HepG2 (cell line): ENCODE measurements around the gene C7orf57. TPM values are rescaled to one million over a fixed set of nuclear protein-coding genes. Genes with fewer than 3 reads are reported as not detected.

Experiments used
- FOXP1 ChIP-seq, 2 experiments: fragments of 450-650 bp in 1 of 2; IDR thresholded peaks; 2 replicates each; pipeline ENCODE4 v1.6.1; 2017 to 2018; ENCODE audit warnings: antibody characterized with exemption in 1 of 2
- GTF3A ChIP-seq: sonication (generic); formaldehyde crosslinking; conservative IDR thresholded peaks from 2 replicates; pipeline ENCODE4 v1.4.0; 2020; ENCODE audit warnings: mild to moderate bottlenecking, missing genetic modification reagents
- HNRNPLL ChIP-seq: fragments of 200-400 bp; formaldehyde crosslinking; IDR thresholded peaks from 2 replicates; pipeline ENCODE4 v1.6.1; 2017; ENCODE audit warnings: mild to moderate bottlenecking, low read depth, low read length; ENCODE audit not compliant: poor library complexity, severe bottlenecking
- KDM6A ChIP-seq: IDR thresholded peaks from 2 replicates; pipeline ENCODE4 v1.6.1; 2016; ENCODE audit warnings: low read depth
- LCORL ChIP-seq, 2 experiments: fragments of 450-650 bp in 1 of 2; sonication (generic) in 1 of 2; formaldehyde crosslinking in 1 of 2; IDR thresholded peaks; 2 replicates each; pipeline versions ENCODE4 v1.5.0 to v1.6.1; 2017 to 2020; ENCODE audit warnings: antibody characterized with exemption in 1 of 2, missing genetic modification reagents in 1 of 2
- MEIS2 ChIP-seq: sonication (generic); formaldehyde crosslinking; IDR thresholded peaks from 2 replicates; pipeline ENCODE4 v1.9.0; 2021; ENCODE audit warnings: mild to moderate bottlenecking, missing genetic modification reagents
- NR2F2 ChIP-seq: IDR thresholded peaks from 2 replicates; pipeline ENCODE4 v1.6.1; 2012; ENCODE audit warnings: low read depth, inconsistent platforms, borderline replicate concordance
- PITX1 ChIP-seq: sonication (generic); formaldehyde crosslinking; IDR thresholded peaks from 2 replicates; pipeline ENCODE4 v1.5.1; 2020; ENCODE audit warnings: mild to moderate bottlenecking, missing genetic modification reagents
- SMAD1 ChIP-seq: sonication (generic); formaldehyde crosslinking; IDR thresholded peaks from 2 replicates; pipeline ENCODE4 v1.4.0; 2020; ENCODE audit warnings: missing genetic modification reagents, low read depth, mild to moderate bottlenecking, borderline replicate concordance
- SOX13 ChIP-seq, 3 experiments: fragments of 450-650 bp in 1 of 3; sonication (generic) in 1 of 3; formaldehyde crosslinking in 1 of 3; IDR thresholded peaks in 2 of 3; conservative IDR thresholded peaks in 1 of 3; 2 replicates each; pipeline versions ENCODE4 v1.5.0 to v1.6.1; 2016 to 2020; ENCODE audit warnings: antibody characterized with exemption in 1 of 3, mild to moderate bottlenecking in 1 of 3, missing compliant biosample characterization in 1 of 3, missing genetic modification reagents in 1 of 3, moderate library complexity in 1 of 3
- STAG1 ChIP-seq: sonication (generic); formaldehyde crosslinking; IDR thresholded peaks from 2 replicates; pipeline ENCODE4 v1.4.0; 2020; ENCODE audit warnings: missing genetic modification reagents
- TBX2 ChIP-seq: sonication (generic); formaldehyde crosslinking; IDR thresholded peaks from 2 replicates; pipeline ENCODE4 v1.5.0; 2020; ENCODE audit warnings: missing genetic modification reagents, mild to moderate bottlenecking, borderline replicate concordance
- ZNF12 ChIP-seq: sonication (generic); formaldehyde crosslinking; IDR thresholded peaks from 2 replicates; pipeline ENCODE4 v1.5.0; 2020; ENCODE audit warnings: missing genetic modification reagents
- ZNF44 ChIP-seq: sonication (generic); formaldehyde crosslinking; IDR thresholded peaks from 2 replicates; pipeline ENCODE4 v1.5.1; 2020; ENCODE audit warnings: mild to moderate bottlenecking, missing genetic modification reagents
- ZNF468 ChIP-seq: sonication (generic); formaldehyde crosslinking; IDR thresholded peaks from 2 replicates; pipeline ENCODE4 v1.8.0; 2022; ENCODE audit warnings: mild to moderate bottlenecking, moderate library complexity, missing genetic modification reagents
- ZNF484 ChIP-seq: sonication (generic); formaldehyde crosslinking; IDR thresholded peaks from 2 replicates; pipeline ENCODE4 v1.5.1; 2020; ENCODE audit warnings: mild to moderate bottlenecking, low read depth, missing genetic modification reagents, borderline replicate concordance
- ZNF562 ChIP-seq: sonication (generic); formaldehyde crosslinking; IDR thresholded peaks from 2 replicates; pipeline ENCODE4 v1.8.0; 2022; ENCODE audit warnings: missing genetic modification reagents, borderline replicate concordance
- ZNF749 ChIP-seq: sonication (generic); formaldehyde crosslinking; IDR thresholded peaks from 2 replicates; pipeline ENCODE4 v1.8.0; 2022; ENCODE audit warnings: mild to moderate bottlenecking, missing genetic modification reagents, moderate library complexity, borderline replicate concordance
- ZNF768 ChIP-seq: sonication (generic); formaldehyde crosslinking; IDR thresholded peaks from 2 replicates; pipeline ENCODE4 v1.4.0; 2020; ENCODE audit warnings: missing genetic modification reagents
- polyA plus RNA-seq, 8 experiments: library from polyadenylated mRNA; depleted of rRNA in 3 of 8; stranded (reverse) in 7 of 8; unstranded in 1 of 8; fragments of >200 nt; fragmentation: Illumina TruSeq in 4 of 8; extraction: Trizol in 4 of 8; gene quantifications; 2 replicates each; pipeline versions ENCODE4 v1.2.1 to v1.2.3, GENCODE V29; 2011 to 2016; ENCODE audit warnings: low read depth in 4 of 8, missing spikeins in 1 of 8, mixed read lengths in 1 of 8; ENCODE audit not compliant: insufficient read depth in 1 of 8
- total RNA-seq, 5 experiments: library from RNA; depleted of rRNA; stranded (reverse); fragments of >200 nt; fragmentation: Illumina TruSeq; extraction: Trizol; gene quantifications; 2 replicates each; pipeline ENCODE4 v1.2.3, GENCODE V29; 2016; ENCODE audit warnings: low read depth in 1 of 5
- TF ChIP-seq, protein P1 (sequence below): sonication (generic); formaldehyde crosslinking; IDR thresholded peaks from 2 replicates; pipeline ENCODE4 v1.5.1; 2020; ENCODE audit warnings: mild to moderate bottlenecking, missing genetic modification reagents
- TF ChIP-seq, protein P2 (sequence below): sonication (generic); formaldehyde crosslinking; IDR thresholded peaks from 2 replicates; pipeline ENCODE4 v1.5.1; 2020; ENCODE audit warnings: missing genetic modification reagents, mild to moderate bottlenecking, borderline replicate concordance
- TF ChIP-seq, protein P3 (sequence below): sonication (generic); formaldehyde crosslinking; IDR thresholded peaks from 2 replicates; pipeline ENCODE4 v1.5.0; 2020; ENCODE audit warnings: missing genetic modification reagents

The C7orf57 gene
- total and polyA plus RNA-seq, 2 of the 13 experiments (the other 11 are each of a cell fraction or from before 2014, with no cell fraction given), result not detected

DNA sequence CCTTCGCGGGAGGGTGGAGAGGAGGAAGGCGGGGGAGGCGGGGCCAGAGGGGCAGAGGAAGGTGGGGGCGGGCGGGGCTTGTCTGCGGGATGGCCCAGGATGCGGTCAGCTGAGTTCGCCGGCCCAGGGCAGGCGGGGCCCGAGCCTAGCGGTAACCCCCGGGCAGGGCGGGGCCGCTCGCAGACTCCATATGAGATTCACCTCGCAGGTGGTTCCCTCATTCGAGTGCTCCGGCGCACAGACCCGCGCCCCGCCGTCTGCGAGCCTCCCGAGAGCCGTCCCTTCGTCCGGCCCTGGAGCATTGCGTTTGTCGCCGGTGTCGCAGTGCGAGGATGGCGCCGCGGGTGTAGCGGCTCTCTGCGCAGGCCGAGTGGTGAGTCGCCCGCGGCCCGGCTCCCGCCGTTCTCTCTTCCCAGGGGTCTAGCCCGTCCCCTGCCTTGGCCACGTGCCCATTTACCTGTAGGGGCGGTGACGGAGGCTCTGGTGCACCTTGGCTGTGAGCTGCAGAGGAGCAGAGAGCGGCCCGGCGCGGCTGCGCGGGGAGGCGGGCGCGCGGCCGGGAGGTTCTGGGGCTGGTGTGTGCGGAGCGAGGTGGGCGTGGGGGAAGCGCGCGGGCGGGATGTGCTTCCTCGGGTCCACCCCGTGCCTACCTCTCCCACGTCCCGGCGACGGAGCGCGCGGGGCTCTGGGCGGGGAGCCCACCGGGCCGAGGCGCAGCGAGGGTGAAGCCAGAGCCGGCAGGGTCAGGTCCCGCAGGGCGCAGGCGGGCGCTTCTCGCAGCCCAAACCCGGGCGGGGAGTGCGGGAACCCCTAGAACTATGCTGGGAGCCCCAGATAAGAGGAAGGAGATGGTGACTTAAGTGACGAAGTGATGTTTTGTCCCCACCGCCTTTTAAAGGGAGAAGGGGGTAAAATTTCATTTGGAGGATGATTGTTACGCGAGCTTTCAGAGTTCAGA, 54.0 kb downstream of the C7orf57 start, which contains the start of gene UPP1 (continued):
- TF ChIP-seq, protein P1, sequence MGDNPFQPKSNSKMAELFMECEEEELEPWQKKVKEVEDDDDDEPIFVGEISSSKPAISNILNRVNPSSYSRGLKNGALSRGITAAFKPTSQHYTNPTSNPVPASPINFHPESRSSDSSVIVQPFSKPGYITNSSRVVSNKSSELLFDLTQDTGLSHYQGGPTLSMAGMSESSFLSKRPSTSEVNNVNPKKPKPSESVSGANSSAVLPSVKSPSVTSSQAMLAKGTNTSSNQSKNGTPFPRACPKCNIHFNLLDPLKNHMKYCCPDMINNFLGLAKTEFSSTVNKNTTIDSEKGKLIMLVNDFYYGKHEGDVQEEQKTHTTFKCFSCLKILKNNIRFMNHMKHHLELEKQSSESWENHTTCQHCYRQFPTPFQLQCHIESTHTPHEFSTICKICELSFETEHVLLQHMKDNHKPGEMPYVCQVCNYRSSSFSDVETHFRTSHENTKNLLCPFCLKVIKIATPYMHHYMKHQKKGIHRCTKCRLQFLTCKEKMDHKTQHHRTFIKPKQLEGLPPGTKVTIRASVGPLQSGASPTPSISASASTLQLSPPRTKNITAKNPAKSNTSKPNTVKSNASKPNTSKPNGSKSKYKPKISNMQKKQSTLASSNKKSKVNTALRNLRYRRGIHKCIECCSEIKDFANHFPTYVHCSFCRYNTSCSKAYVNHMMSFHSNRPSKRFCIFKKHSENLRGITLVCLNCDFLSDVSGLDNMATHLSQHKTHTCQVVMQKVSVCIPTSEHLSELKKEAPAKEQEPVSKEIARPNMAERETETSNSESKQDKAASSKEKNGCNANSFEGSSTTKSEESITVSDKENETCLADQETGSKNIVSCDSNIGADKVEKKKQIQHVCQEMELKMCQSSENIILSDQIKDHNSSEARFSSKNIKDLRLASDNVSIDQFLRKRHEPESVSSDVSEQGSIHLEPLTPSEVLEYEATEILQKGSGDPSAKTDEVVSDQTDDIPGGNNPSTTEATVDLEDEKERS, result no peak
- TF ChIP-seq ZNF562, result no peak
- TF ChIP-seq ZNF44, result no peak
- TF ChIP-seq PITX1 (CRISPR knock-in tag), result no peak
- TF ChIP-seq, protein P2, sequence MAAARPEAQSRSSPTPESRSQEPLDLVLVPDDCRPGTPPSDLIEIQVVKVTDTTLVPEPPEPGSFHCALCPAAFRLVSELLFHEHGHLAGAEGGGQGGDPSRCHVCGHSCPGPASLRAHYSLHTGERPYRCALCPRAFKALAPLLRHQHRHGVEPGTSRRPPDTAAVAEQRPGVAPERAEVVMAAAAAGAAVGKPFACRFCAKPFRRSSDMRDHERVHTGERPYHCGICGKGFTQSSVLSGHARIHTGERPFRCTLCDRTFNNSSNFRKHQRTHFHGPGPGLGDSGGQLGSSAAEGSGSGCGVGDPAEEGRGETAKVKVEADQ (CRISPR knock-in tag), result no peak; the same call in 1 of the 2 replicates
- no peak for TF ChIP-seq GTF3A (CRISPR knock-in tag)
- TF ChIP-seq HNRNPLL, result peak; percentile 0
- 0 out of 2 replicates have a peak, but pooled peaks have one; percentile 23 for TF ChIP-seq MEIS2
- no peak for TF ChIP-seq ZNF484
- TF ChIP-seq NR2F2, result no peak; the same call in 1 of the 2 replicates
- TF ChIP-seq ZNF768 (CRISPR knock-in tag), result no peak; the same call in 1 of the 2 replicates
- TF ChIP-seq SMAD1 (CRISPR knock-in tag), result no peak
- TF ChIP-seq SOX13 (IDR thresholded peaks at IDR 0.05), result no peak
- 0 out of 4 replicates have a peak, but pooled peaks of 1 of the 2 experiments have one; percentile 1 for TF ChIP-seq SOX13 (CRISPR knock-in tag; conservative IDR thresholded peaks at IDR 0.05 in 1 of 2, IDR thresholded peaks at IDR 0.05 in 1 of 2)
- TF ChIP-seq LCORL (IDR thresholded peaks at IDR 0.05), result no peak
- no peak for TF ChIP-seq LCORL (CRISPR knock-in tag; IDR thresholded peaks at IDR 0.05)
- TF ChIP-seq, protein P3, sequence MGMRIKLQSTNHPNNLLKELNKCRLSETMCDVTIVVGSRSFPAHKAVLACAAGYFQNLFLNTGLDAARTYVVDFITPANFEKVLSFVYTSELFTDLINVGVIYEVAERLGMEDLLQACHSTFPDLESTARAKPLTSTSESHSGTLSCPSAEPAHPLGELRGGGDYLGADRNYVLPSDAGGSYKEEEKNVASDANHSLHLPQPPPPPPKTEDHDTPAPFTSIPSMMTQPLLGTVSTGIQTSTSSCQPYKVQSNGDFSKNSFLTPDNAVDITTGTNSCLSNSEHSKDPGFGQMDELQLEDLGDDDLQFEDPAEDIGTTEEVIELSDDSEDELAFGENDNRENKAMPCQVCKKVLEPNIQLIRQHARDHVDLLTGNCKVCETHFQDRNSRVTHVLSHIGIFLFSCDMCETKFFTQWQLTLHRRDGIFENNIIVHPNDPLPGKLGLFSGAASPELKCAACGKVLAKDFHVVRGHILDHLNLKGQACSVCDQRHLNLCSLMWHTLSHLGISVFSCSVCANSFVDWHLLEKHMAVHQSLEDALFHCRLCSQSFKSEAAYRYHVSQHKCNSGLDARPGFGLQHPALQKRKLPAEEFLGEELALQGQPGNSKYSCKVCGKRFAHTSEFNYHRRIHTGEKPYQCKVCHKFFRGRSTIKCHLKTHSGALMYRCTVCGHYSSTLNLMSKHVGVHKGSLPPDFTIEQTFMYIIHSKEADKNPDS (CRISPR knock-in tag), result 0 out of 2 replicates have a peak, but pooled peaks have one; percentile 60
- TF ChIP-seq TBX2 (CRISPR knock-in tag), result no peak; the same call in 1 of the 2 replicates
- TF ChIP-seq STAG1 (CRISPR knock-in tag), result no peak
- no peak for TF ChIP-seq ZNF468 (CRISPR knock-in tag)
- TF ChIP-seq KDM6A (CRISPR knock-in tag), result no peak
- no peak; the same call in 1 of the 2 replicates for TF ChIP-seq ZNF749
- no peak for TF ChIP-seq FOXP1 (IDR thresholded peaks at IDR 0.05)
- TF ChIP-seq FOXP1 (CRISPR knock-in tag; IDR thresholded peaks at IDR 0.05), result no peak
- TF ChIP-seq ZNF12 (CRISPR knock-in tag), result no peak
